Superior temporal gyrus (tissue), 1 donor: Measurements from ENCODE around the gene CAV2.
A peak's percentile ranks its signal among the peaks of the same experiment; 100 is the strongest.

Experiments used
- DNase-seq: peaks from one replicate; pipeline ENCODE4 v3.0.0-alpha.2; 2016; ENCODE audit errors: extremely low spot score

CAV2 gene

GRCh38 chr7:116495736-116496135 lies 3.8 kb upstream of the CAV2 start:
- DNase-seq: no peak

- no peak for DNase-seq
These were observed 2.9 kb upstream of the CAV2 start for GRCh38 chr7:116496653-116497052.

GRCh38 chr7:116497708-116498107 lies 1.8 kb upstream of the CAV2 start:
- DNase-seq: no peak

- DNase-seq: no peak
These were observed 728 bp downstream of the CAV2 start for GRCh38 chr7:116500078-116500853.

- DNase-seq: no peak
These were observed 2.1 kb downstream of the CAV2 start for GRCh38 chr7:116501425-116502167.

DNA sequence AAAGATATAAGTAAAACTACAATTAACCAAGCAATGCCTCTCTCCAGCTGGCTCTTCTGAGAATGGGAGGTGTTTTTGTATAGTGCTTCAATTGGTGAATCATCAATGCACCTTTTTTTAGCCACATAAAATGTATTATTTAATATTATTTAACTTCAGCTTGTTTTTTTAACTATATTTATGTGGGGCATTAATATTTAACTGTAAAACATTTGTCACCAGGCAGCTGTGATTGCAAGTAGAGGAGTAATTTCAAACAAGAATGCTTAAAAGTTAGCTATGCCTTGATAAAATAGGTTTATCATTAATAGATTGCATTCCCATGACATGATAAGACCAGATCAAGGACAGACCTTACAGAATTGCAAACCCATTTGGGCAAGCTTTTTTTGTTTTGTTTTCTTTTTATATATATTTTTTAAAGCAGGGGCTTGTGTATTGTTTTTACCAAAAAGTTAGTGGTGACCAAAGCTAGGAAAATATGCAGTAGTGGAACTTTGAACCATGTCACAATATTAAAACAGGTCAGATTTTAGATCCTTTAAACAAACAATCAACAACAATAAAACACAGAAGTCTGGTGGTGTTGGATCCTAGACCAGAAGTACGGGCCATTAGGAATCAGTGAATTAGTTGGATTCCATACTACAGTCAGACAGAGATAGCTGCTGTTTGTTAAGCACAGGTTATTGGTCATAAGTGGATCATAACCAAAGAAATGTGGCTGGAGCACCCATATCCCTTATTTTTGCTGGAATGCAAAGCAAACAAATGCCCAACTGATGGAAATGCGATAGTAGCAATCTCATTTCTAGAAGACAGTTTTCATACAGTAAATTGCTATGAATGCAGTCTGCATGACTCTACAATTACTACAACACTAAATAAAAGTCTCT lies 2.9 kb downstream of the CAV2 start:
- no peak for DNase-seq

DNA sequence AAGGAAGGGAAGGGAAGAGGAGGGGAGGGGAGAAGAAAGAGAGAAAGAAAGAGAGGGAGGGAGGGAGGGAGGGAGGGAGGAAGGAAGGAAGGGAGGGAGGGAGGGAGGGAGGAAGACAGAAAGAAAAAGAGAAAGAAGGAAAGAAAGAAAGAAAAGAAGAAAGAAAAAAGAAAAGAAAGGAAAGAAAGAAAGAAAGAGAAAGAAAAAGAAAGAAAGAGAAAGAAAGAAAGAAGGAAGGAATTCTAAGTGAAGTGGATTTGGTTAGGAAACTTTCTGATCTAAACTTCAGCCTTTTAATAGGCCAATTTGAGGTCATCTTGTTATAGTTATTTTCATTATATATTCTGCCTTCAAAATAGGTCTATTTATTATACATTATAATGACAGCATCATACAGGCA lies 4.3 kb downstream of the CAV2 start:
- no peak for DNase-seq

DNA sequence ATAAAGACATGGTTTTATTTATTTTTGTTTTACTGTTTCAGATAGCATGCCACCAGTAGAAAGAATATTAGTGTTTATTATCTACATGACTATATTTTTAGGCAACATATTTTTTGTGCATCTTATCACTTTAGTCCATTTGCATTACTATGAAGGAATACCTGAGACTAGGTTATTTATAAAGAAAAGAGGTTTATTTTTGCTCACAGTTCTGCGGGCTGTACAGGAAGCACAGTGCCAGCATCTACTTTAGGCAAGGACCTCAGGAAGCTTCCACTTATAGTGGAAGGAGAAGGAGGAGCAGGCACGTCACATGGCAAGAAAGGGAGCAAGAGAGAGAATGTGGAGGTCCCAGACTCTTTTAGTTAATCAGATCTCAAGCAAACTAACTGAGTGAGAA lies 5.7 kb downstream of the CAV2 start:
- DNase-seq: no peak

DNA sequence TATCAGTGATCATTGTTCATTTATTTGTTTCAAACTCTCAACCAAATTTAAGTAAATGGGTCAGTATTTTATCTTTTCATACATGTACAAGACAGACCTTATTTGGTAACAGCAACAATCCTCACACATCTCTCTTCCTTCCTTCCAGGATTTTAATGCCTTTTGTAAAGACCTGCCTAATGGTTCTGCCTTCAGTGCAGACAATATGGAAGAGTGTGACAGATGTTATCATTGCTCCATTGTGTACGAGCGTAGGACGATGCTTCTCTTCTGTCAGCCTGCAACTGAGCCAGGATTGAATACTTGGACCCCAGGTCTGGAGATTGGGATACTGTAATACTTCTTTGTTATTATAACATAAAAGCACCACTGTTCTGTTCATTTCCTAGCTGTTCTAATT lies 6.3 kb downstream of the CAV2 start:
- no peak for DNase-seq

DNA sequence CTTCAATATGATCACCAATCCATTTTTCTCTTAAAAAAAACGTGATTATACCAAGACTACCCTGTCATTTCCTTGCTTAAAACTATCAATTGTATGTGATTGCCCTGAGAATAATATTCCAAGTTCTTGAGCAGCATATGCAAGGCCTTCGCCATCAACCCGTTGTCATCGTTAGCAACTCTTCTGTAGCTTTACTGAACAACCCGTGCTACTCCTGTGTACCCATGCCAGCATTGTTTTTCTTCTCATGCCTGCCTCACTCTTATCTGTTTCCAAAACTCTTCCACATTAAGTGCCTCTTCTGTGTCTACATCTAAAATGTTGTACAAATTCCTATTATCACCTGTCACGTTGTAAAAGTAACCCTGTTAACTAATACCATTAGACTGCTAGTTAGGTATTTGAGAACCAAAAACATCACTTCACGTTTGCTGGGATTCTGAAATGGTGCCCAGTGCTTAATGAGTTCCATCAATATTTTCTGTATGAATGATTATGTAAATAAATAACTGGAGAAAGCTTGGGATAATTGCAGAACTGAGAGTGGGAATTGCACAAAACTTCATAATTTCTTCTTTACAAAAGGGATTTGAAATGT lies 10.5 kb downstream of the CAV2 start:
- no peak for DNase-seq

DNA sequence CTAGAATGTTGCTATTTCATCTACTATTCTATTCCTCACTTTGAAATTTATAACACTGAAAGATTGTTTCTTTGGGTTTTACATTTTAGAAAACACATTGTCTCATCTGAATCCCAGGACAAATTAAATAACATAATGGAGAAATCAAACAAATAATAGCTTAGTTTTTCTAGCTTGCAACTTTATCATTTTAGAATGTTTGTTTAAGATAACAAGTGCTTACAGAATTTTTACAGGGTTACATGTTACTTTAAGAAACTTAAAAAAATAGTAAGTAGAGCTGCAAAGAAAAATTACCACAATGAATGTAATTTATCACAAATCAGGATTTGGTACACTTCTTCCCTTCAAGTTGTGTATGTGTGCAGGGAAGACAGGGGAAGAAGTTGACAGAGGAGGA lies 11.3 kb downstream of the CAV2 start:
- no peak for DNase-seq

- peak; percentile 45 for DNase-seq
These were observed 12.3 kb downstream of the CAV2 start for GRCh38 chr7:116511552-116512519.

GRCh38 chr7:116512520-116513188 lies 13.1 kb downstream of the CAV2 start:
- no peak for DNase-seq

- no peak for DNase-seq
These were observed 16.0 kb downstream of the CAV2 start for GRCh38 chr7:116515584-116515983.

- no peak for DNase-seq
These were observed 16.8 kb downstream of the CAV2 start for GRCh38 chr7:116516324-116516723.

GRCh38 chr7:116517626-116518025 lies 18.1 kb downstream of the CAV2 start:
- no peak for DNase-seq

GRCh38 chr7:116518961-116519360 lies 19.4 kb downstream of the CAV2 start:
- no peak for DNase-seq

DNA sequence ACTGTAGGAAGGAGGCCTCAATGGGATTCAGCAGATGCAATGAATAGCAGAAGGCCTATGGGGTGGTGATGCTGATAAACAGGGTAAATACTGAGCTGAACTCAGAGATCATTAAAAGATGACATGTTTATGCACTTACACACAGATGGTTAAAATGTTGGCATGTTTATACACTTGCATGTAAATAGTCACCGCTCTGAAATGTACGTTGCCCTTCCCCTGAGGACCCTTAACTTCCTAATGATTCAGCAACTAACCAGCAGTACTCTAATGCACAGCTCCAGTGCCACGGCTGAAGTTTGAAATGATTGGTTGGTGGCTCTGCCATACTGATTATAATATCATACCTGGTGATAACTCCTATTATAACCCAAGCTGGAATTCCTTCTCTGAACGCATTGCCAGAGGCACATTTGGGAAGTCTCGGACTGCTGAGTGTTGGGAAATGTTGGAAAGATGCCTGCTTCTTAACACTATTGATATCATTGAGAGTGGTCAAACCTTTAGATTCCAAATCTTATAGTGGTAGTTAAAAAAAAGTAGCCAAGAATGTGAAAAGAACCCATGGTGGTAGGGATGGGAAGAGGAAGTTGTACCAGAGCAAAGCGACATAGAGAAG lies 21.6 kb downstream of the CAV2 start:
- DNase-seq: no peak

GRCh38 chr7:116522247-116522646 lies 22.7 kb downstream of the CAV2 start:
- no peak for DNase-seq

DNA sequence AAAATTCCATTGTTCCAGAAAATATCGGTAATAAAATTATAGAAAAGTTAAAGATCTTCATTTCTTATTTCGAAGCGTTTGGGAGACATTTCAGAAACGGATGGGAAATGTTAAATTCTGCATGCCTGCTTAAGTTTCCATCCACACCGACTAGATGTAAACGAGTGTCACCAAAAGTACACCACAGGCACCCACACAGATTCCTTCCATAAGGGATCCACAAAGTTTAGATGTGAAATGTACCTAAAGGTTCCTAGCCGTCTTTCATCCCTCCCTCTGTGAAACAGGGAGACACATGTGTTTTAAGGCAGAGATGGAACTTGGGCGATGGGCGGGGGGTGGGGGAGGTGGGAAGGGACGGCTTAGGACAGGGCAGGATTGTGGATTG lies 24.7 kb downstream of the CAV2 start:
- DNase-seq: no peak
